Heart left ventricle (tissue), 13 donors: ENCODE measurements around the gene ZNF593OS.

ENCODE experiments used
- POLR2A ChIP-seq, 2 donors: fragments of 450-650 bp; IDR thresholded peaks; one replicate each; pipeline ENCODE4 v1.6.1; 2017; ENCODE audit warnings: antibody characterized with exemption in 2 of 2, mild to moderate bottlenecking in 2 of 2, moderate library complexity in 2 of 2
- TF ChIP-seq, protein P1 (sequence below), 12 donors: fragments of 200-600 bp; sonication (generic) in 4 of 12; IDR thresholded peaks; one replicate each; pipeline versions ENCODE4 v1.5.0 to v1.8.0; 2018 to 2022; ENCODE audit warnings: antibody characterized with exemption in 12 of 12, mild to moderate bottlenecking in 5 of 12
- donor health status: ischemic (EF 13 %, LVEDD 7.1; RV severe dilation, severe dysfunction).
- donor health status: DM: no; HTN: yes; CAD: no.
- donor health status: DM: no; HTN: no; CAD: no.
- donor health status: ischemic (EF 25% LVEDD 6.9; RV normal size, moderate dysfunction).
- donor health status: ischemic (EF 25% LVEDD 5.7; RV mildly dilated, moderate dysfunction).
- donor health status: ischemic (EF 35%, LVEDD 5.7; RV mildly dilated, moderate dysfunction).
- donor health status: nonischemic (EF 11% LVEDD 7.7; RV severe dilation, severe dysfunction).
- donor health status: DM: yes; HTN: yes; CAD: no.
- donor health status: PGD.
- donor health status: ischemic (EF 29% LVEDD 5.4; RV normal size, mild dysfunction).
- donor health status: nonischemic (EF 23%, LVEDD 6.1; RV moderate dilation, normal function).

DNA sequence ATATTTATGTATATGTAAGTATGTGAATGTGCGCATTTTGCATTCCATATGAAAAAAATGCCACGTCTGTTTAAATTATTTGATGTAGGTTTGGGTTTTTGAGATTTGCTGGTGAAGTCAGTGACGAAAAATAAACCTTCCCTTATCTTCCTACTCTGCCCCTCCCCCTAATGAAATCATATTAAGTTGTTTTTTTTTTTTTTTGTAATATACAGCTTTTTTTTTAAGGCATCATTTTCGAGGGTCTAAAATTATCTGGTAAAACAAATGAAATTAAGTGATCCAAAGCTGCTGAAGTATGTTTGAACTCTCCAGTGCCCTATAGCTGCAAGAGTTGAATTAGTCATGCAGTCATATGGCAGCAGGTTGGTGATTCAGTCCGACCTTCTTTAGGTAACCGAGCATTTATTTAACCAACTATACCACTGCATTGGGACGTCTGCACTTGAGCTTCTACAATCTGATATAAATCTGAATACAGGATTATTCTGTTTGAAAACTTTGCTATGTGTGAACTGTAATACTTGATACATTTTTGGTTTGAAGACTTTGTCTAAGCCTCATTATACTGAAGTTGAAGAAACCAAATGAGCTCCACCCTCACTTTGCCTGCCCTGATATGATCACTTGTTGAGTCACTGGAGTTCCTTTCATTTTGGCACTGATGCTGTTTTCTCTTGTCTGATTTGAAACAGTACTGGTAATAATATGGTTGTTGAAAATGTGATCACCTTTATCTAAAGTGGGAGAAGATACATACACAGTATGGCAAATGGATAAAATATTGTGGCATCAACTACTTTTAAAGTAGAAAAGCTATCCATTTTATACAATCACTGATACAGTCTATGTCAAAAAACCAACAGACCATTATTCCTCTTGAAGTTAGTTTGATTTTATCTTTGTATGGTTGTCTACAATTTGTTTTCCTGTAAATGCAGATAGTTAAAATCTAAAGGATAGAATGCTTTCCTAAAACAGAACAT is 48.4 kb downstream of the ZNF593OS start:
- TF ChIP-seq POLR2A (IDR thresholded peaks at IDR 0.05), result no peak
- TF ChIP-seq, protein P1, sequence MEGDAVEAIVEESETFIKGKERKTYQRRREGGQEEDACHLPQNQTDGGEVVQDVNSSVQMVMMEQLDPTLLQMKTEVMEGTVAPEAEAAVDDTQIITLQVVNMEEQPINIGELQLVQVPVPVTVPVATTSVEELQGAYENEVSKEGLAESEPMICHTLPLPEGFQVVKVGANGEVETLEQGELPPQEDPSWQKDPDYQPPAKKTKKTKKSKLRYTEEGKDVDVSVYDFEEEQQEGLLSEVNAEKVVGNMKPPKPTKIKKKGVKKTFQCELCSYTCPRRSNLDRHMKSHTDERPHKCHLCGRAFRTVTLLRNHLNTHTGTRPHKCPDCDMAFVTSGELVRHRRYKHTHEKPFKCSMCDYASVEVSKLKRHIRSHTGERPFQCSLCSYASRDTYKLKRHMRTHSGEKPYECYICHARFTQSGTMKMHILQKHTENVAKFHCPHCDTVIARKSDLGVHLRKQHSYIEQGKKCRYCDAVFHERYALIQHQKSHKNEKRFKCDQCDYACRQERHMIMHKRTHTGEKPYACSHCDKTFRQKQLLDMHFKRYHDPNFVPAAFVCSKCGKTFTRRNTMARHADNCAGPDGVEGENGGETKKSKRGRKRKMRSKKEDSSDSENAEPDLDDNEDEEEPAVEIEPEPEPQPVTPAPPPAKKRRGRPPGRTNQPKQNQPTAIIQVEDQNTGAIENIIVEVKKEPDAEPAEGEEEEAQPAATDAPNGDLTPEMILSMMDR (IDR thresholded peaks at IDR 0.05), result no peak
